ENCODE results near the gene TMEM184B.
A peak's percentile ranks its signal among the peaks of the same experiment; 100 is the strongest.

TMEM184B gene

GRCh38 chr22:38292694-38293093 is 19.9 kb upstream of the TMEM184B start:
- Histone ChIP-seq H3F3A (ENCODE audit: control insufficient read depth, insufficient read depth) (peaks cover 4% of the 10 kb centered on the region; the same call in 1 of the 2 replicates), H3K9me2 (replicated peaks; ENCODE audit: control insufficient read depth, low read length) (no peaks in the 10 kb centered on the region)

GRCh38 chr22:38291201-38291777 is 18.5 kb upstream of the TMEM184B start:
- H3K4me3 ChIP-seq (ENCODE audit: low read length), result no peak overlapping the region
- H3F3A ChIP-seq (ENCODE audit: control insufficient read depth, insufficient read depth), result peaks cover 4% of the 10 kb centered on the region; the same call in 1 of the 2 replicates

More at GRCh38 chr22:38292694-38293093, 19.9 kb upstream of the TMEM184B start:
- no peak overlapping the region for H3K27ac ChIP-seq (ENCODE audit: low read depth, low read length)
- peaks cover 65% of the 10 kb centered on the region for H3K36me3 ChIP-seq (ENCODE audit: control insufficient read depth, low read length)
- TF ChIP-seq CTCF (IDR thresholded peaks at IDR 0.05; ENCODE audit: low read depth, low read length, poor library complexity, severe bottlenecking) (no peak), EZH2phosphoT487 (IDR thresholded peaks at IDR 0.05; ENCODE audit: borderline replicate concordance, low read length) (no peak)
- H3K4me2 ChIP-seq (ENCODE audit: low read length), result no peak overlapping the region
- H4K20me1 ChIP-seq (ENCODE audit: control insufficient read depth, insufficient read depth, low read depth, low read length), result no peaks in the 10 kb centered on the region; the same call in 1 of the 2 replicates
- H3K27me3 ChIP-seq (ENCODE audit: control insufficient read depth, low read length), result no peaks in the 10 kb centered on the region
- H3K9me3 ChIP-seq (ENCODE audit: control insufficient read depth, insufficient read depth, low read length), result no peaks in the 10 kb centered on the region
- H3K4me3 ChIP-seq (ENCODE audit: low read length), result no peak overlapping the region
- peaks cover 7% of the 10 kb centered on the region for H3K4me1 ChIP-seq (ENCODE audit: control insufficient read depth, low read length)
- no peaks in the 10 kb centered on the region for H3K79me2 ChIP-seq (ENCODE audit: control insufficient read depth, low read length)

GRCh38 chr22:38290347-38290746 is 17.5 kb upstream of the TMEM184B start:
- Histone ChIP-seq H3K9me3 (ENCODE audit: control insufficient read depth, insufficient read depth, low read length) (no peaks in the 10 kb centered on the region), H3K79me2 (ENCODE audit: control insufficient read depth, low read length) (no peaks in the 10 kb centered on the region), H3K4me3 (ENCODE audit: low read length) (no peak overlapping the region), H4K20me1 (ENCODE audit: control insufficient read depth, insufficient read depth, low read depth, low read length) (no peaks in the 10 kb centered on the region), H3K9me2 (replicated peaks; ENCODE audit: control insufficient read depth, low read length) (no peaks in the 10 kb centered on the region), H3K4me1 (ENCODE audit: control insufficient read depth, low read length) (peaks cover 7% of the 10 kb centered on the region), H3K4me2 (ENCODE audit: low read length) (no peak overlapping the region), H3K36me3 (ENCODE audit: control insufficient read depth, low read length) (peaks cover 42% of the 10 kb centered on the region), H3K27ac (ENCODE audit: low read depth, low read length) (no peak overlapping the region), H3F3A (ENCODE audit: control insufficient read depth, insufficient read depth) (peaks cover 4% of the 10 kb centered on the region; the same call in 1 of the 2 replicates), H3K27me3 (ENCODE audit: control insufficient read depth, low read length) (no peaks in the 10 kb centered on the region)
- TF ChIP-seq CTCF (IDR thresholded peaks at IDR 0.05; ENCODE audit: low read depth, low read length, poor library complexity, severe bottlenecking), result no peak
- TF ChIP-seq EZH2phosphoT487 (IDR thresholded peaks at IDR 0.05; ENCODE audit: borderline replicate concordance, low read length), result no peak

More at GRCh38 chr22:38291201-38291777, 18.5 kb upstream of the TMEM184B start:
- Histone ChIP-seq H3K36me3 (ENCODE audit: control insufficient read depth, low read length) (peaks cover 51% of the 10 kb centered on the region), H3K4me1 (ENCODE audit: control insufficient read depth, low read length) (peaks cover 7% of the 10 kb centered on the region), H3K79me2 (ENCODE audit: control insufficient read depth, low read length) (no peaks in the 10 kb centered on the region), H3K9me3 (ENCODE audit: control insufficient read depth, insufficient read depth, low read length) (no peaks in the 10 kb centered on the region), H3K9me2 (replicated peaks; ENCODE audit: control insufficient read depth, low read length) (no peaks in the 10 kb centered on the region), H3K27ac (ENCODE audit: low read depth, low read length) (no peak overlapping the region), H3K27me3 (ENCODE audit: control insufficient read depth, low read length) (no peaks in the 10 kb centered on the region), H3K4me2 (ENCODE audit: low read length) (no peak overlapping the region), H4K20me1 (ENCODE audit: control insufficient read depth, insufficient read depth, low read depth, low read length) (no peaks in the 10 kb centered on the region)
- TF ChIP-seq CTCF (IDR thresholded peaks at IDR 0.05; ENCODE audit: low read depth, low read length, poor library complexity, severe bottlenecking), result peak; percentile 23
- no peak for TF ChIP-seq EZH2phosphoT487 (IDR thresholded peaks at IDR 0.05; ENCODE audit: borderline replicate concordance, low read length)
